GM12873 (cell line): ENCODE measurements around the gene SLC9B1.

Experiments used
- TF ChIP-seq, protein P1 (sequence below): IDR thresholded peaks from 2 replicates; pipeline ENCODE4 v1.5.1; 2012; ENCODE audit warnings: low read depth, mild to moderate bottlenecking, moderate library complexity, low read length, control low read depth; ENCODE audit not compliant: insufficient read depth; ENCODE audit errors: missing control alignments

SLC9B1 gene

GRCh38 chr4:103026868-103027267, 7.4 kb upstream of the SLC9B1 start:
- TF ChIP-seq, protein P1, sequence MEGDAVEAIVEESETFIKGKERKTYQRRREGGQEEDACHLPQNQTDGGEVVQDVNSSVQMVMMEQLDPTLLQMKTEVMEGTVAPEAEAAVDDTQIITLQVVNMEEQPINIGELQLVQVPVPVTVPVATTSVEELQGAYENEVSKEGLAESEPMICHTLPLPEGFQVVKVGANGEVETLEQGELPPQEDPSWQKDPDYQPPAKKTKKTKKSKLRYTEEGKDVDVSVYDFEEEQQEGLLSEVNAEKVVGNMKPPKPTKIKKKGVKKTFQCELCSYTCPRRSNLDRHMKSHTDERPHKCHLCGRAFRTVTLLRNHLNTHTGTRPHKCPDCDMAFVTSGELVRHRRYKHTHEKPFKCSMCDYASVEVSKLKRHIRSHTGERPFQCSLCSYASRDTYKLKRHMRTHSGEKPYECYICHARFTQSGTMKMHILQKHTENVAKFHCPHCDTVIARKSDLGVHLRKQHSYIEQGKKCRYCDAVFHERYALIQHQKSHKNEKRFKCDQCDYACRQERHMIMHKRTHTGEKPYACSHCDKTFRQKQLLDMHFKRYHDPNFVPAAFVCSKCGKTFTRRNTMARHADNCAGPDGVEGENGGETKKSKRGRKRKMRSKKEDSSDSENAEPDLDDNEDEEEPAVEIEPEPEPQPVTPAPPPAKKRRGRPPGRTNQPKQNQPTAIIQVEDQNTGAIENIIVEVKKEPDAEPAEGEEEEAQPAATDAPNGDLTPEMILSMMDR: no peak

DNA sequence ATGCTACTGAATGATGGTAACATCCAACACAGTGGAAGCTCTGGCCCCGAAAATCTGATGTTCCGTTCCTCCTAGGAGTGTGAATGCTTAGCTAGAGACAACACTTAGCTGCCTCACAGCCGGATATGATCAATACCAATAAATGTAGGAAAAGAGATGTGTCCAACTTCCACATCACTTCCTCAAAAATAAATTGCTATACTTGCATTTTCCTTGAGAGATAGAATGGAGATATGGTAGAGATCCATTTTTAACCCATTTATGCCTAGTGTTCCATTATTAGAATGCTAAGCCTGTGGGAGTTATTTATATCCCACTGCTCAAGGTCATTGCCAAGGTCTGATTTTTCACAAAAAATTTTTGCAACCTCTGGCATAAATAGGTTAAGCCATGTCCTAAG, 5.5 kb upstream of the SLC9B1 start:
- TF ChIP-seq, protein P1: no peak

- TF ChIP-seq, protein P1: no peak
Observed at GRCh38 chr4:103021120-103021519, 1.6 kb upstream of the SLC9B1 start.

DNA sequence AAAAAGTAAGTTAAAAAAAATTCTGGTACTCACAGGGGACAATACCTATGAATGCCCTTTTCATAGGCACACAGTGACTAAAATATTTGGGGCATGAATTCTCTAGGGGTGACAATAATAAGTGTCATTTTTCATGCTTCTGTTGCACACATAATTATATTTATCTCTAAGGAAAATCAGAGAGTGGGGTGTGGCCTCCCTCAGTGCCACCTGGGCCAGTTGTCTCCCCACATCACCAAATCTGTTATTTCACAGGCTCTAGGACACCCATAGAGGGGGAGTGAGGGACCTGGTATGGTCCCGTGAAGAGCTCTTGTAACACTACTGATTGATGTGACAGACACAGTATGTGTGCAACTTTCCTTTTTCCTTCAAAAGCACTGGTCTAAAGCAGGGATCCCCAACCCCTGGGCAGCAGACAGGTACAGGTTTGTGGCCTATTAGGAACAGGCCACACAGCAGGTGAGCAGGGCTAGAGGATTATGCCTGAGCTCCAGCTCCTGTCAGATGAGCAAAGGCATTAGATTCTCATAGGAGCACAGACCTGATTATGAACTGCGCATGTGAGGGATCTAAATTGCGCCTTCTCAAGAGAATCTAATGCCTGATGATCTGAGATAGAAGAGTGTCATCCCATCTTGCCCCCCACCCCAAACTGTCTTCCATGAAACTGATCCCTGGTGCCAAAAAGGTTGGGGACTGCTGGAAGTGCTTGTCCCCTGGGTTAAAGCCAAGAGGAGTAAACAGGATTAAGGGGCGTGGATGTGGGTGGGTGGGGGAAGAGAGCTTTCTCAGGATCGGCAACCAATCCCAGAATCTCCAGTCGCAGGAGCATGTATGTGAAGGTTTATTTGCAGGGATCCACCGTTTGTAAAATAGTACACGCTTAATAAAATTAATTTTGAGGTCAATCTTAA, 856 bp downstream of the SLC9B1 start:
- TF ChIP-seq, protein P1: no peak

GRCh38 chr4:103012551-103012950, 7.0 kb downstream of the SLC9B1 start:
- TF ChIP-seq, protein P1: no peak

- TF ChIP-seq, protein P1: no peak
Observed at GRCh38 chr4:103012060-103012459, 7.4 kb downstream of the SLC9B1 start.

DNA sequence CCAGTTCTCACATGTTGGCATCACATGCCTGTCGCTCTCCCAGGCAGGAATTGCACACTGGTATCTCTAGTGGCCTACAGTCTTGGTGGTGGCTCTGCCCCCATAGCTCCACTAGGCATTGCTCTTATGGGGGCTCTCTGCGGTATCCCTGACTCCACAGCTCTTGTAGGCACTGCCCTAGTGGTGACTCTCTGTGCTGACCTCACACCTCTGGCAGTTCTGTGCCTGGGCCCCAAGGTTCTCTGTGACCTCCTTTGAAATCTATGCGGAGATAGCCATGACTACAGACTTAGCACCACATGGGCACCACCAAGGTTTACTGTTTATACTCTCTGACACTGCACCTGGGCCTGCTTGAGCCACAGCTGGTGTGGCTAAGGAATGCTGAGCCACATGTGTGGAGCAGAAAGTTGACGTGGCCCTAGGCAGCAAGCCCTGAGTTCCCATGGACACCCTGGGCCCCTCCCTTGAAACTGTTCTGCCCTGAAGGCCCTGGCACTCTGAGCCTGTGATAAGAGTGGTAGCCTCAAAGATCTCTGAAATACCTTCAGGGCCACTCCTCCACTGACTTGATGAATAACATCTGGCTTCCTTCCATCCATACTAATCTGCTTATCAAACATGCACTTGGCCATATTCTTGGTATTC, 8.0 kb downstream of the SLC9B1 start:
- TF ChIP-seq, protein P1: no peak
